DMS 273 (cell line): Measurements from ENCODE around the gene ABHD5.
"Not testable (repeated sequence)": the region's sequence is repeated elsewhere in the genome, so short reads cannot be mapped to it uniquely, and the experiment has no call there.

ENCODE experiments used
- DNase-seq: peaks from one replicate; lab custom pipeline; 2025; ENCODE audit not compliant: unreplicated experiment; lab: John Stamatoyannopoulos, UW

ABHD5 gene

DNA sequence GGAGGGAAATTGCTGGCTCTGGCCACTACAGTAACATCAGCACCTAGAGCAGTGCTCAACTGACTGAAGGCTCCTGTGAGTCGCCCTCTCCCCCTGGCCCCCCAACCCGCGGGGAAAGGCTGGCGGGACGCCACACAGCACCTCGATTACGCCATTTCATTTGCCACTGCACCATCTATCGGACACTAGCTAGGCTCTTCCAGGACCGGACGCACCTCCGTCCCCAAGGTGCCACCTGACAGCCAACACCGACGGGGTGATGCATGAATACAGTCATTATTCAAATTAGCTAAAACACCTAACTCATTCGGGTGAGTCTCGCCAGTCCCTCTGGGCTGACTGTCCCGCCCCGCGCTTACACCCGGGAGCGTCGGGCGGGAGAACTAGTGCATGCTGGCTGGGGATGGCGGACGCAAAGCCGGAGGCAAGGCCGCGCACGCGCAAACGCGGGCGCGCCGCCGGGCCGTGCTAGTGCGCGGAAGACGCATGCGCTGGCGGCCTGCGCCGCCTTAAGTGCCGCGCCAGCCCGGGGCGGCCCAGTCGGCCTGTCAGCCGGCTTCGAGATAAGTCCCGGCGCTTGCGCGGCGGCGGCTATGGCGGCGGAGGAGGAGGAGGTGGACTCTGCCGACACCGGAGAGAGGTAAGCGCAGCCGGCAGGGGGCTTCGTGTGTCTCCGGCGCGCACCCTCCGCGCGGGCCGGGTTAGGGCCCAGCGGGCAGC lies at the start of gene ABHD5:
TSS of gene ABHD5 (plus strand) at position 539 of the 720 bp plus-strand sequence. CDS start at position 594, 55 bp downstream.
- peak; percentile 97 for DNase-seq

DNA sequence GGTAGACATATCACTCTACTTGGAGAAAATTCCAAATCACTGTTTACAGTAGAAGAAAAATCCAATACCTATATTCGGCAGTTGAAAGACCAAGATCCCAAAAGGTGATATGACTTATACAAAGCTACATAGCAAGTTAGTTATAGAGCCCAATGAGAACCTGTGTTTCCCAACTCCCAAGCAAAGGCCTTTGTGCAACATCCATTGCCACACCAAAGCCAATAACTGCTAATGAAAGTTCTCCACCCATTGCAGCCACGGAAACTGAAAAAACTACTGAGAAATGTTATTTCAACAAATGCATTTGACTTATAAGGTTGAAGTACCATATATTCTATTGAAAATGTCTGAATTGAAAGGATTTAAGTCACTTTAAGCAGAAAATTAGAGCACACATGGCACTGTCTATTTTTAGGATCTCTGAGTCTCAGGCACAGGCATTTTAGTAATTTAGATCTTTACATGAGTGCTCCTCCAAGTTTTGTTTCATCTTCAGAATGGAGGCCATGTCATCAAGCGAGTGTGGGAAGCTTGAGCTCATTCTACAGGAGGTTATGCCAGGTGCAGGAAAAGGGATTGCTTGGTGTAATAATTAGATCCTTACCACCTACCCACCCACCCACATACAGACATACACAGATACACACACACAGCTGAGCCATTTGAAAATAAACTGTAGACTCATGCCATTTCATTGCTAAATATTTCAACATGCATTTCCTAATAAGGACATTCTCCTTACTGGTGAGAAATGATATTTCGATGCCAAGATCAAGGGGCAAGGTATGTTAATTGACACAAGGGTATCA lies 49.2 kb upstream of the ABHD5 start:
- no peak for DNase-seq

DNA sequence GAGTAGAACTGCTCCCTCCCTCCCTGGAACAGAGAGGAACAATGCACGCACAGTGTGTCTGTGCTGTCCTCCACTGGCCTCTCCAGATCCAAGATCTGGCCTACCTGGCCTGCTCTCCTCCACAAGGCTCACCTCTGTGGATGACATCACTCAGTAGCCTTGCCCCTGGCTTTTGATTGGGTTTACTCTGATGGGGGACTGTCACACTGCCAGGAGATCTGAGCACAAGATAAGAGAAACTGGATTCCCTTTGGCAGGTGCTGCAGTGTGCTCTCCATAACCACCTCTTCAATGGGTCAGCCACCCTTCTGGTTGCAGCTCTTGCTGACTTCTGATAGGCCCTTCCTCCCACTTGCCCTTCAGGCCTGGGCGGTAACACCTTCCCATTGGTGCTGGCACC lies 46.3 kb upstream of the ABHD5 start:
- no peak for DNase-seq

DNA sequence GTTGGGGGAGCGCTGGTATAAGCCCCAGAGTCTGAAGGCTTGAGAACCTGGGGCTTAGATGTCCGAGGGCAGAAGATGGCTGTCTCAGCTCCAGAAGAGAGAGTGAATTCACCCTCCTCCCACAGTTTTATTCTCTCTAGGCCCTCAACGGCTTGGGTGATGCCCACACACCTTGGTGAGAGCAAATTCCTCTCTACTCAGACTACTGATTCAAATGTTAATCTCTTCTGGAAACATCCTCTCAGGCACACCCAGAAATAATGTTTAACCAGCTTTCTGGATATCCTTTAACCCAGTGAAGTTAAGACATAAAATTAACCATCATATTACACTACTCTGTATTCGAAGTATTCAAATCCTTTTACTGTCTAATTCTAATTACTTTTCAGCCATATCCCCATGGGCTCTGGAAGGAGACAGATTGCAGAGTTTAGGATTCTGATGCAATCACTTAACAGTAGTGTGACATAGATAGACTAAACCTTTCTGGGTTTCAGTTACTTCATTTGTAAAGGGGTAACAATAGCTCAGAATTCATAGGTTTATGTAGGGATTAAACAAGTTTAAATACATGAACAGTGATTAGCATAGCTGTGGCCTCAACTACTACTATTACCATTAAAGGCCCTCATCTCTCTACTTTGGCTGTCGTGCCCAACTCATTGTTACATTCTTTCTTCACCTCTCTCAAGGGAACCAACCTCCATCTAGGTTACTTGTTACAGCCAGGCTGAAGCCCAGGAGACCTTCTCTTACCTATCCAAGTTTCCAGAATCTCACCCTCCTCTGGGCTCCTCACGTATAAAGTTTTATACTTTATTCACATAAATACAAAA lies 43.2 kb upstream of the ABHD5 start:
- peak; percentile 7 for DNase-seq

DNA sequence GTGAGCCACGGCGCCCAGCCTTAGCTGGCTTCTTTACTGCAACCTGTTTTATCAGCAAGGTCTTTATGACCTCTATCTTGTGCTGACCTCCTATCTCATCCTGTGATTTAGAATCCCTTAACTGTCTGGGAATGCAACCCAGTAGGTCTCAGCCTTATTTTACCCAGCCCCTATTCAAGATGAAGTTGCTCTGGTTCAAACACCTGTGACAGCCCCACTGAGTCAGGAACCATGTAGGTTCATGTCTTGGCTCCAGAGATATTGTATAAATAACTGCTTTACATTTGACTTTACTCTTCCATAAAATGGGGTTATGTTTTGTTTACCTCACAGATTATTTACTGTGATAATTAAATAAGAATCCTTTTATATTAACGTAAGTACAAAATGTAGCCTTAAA lies 41.8 kb upstream of the ABHD5 start:
- DNase-seq, result no peak

DNA sequence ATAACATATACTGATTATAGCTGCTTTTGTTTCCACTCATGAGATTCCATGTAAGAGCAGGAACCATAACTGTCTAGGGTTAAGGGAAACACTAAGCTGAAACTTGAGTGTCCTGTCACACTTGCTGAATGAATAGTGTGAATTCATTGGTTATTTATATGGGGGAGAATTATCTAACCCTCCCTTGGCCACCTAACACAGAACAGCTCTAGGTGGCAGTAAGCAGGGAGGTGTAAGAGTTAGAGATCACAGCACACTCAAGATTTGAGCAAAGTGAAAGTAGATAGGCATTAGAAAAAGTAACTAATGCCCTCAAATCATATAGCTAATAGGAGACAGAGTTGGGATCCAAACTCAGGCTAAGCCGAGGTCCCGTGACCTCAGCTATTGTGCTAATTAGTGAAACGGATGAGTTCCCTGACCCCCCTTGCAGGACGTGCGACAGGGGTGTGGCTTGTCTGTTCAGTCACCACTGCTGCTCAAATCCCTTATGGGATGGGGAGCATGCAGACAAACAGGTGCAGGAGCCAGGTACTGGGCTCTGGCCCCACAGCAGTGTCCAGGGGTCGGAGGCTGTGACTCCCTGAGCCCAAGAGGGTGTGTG lies 41.3 kb upstream of the ABHD5 start:
- no peak for DNase-seq

DNA sequence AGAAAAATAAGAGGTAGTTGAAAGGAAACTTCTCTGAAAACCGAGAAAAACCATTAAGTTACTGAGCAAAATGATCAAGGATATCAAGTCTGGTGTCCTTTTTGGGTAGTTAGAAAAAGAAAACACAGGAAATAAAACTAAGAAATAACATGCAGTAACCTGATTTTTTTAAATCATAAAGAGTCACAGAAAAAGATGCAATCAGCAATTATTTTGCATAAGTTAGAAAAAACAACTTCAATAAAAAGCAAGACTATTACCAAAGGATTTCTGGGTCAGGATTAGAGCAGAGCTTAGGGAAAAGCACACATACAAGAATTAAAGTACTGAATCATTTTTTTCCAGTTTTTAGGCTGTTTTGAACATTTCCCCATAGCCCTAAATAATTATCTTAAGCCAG lies 40.4 kb upstream of the ABHD5 start:
- DNase-seq, result no peak

DNA sequence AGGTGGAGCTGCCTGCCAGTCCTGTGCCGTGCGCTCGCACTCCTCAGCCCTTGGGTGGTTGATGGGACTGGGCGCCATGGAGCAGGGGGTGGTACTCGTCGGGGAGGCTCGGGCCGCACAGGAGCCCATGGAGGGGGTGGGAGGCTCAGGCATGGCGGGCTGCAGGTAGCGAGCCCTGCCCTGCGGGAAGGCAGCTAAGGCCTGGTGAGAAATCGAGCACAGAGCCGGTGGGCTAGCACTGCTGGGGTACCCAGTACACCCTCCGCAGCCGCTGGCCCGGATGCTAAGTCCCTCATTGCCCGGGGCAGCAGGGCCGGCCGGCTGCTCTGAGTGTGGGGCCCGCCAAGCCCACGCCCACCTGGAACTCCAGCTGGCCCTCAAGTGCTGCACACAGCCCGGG lies 34.3 kb upstream of the ABHD5 start:
- not testable (repeated sequence) for DNase-seq

DNA sequence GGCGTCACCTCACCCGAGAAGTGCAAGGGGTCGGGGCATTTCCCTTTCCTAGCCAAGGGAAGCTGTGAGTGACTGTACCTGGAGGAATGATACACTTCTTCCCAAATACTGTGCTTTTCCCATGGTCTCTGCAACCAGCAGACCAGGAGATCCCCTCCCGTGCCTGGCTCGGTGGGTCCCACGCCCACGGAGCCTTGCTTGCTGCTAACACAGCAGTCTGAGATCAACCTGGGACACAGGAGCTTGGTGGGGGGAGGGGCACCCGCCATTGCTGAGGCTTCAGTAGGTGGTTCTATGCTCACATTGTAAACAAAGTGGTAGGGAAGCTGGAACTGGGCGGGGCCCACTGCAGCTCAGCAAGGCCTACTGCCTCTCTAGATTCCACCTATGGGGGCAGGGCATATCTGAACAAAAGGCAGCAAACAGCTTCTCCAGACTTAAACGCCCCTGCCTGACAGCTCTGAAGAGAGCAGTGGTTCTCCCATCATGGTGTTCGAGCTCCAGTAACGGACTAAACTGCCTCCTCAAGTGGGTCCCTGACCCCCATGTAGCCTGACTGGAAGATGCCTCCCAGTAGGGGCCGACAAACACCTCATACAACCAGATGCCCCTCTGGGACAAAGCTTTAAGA lies 31.4 kb upstream of the ABHD5 start:
- DNase-seq, result no peak

DNA sequence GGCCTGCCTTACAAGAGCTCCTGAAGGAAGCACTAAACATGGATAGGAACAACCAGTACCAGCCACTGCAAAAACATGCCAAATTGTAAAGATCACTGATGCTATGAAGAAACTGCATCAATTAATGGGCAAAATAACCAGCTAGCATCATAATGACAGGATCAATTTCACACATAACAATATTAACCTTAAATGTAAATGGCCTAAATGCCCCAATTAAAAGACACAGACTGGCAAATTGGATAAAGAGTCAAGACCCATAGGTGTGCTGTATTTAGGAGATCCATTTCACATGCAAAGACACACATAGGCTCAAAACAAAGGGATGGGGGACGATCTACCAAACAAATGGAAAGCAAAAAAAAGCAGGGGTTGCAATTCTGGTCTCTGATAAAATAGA lies 29.4 kb upstream of the ABHD5 start:
- DNase-seq, result not testable (repeated sequence)

DNA sequence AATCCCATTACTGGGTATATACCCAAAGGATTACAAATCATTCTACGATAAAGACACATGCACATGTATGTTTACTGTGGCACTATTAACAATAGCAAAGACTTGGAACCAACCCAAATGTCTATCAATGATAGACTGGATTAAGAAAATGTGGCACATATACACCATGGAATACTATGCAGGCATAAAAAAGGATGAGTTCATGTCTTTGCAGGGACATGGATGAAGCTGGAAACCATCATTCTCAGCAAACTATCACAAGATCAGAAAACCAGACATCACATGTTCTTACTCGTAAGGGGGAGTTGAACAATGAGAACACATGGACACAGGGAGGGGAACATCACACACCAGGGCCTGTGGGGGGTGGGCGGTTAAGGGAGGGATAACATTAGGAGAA lies 25.7 kb upstream of the ABHD5 start:
- DNase-seq, result not testable (repeated sequence)

DNA sequence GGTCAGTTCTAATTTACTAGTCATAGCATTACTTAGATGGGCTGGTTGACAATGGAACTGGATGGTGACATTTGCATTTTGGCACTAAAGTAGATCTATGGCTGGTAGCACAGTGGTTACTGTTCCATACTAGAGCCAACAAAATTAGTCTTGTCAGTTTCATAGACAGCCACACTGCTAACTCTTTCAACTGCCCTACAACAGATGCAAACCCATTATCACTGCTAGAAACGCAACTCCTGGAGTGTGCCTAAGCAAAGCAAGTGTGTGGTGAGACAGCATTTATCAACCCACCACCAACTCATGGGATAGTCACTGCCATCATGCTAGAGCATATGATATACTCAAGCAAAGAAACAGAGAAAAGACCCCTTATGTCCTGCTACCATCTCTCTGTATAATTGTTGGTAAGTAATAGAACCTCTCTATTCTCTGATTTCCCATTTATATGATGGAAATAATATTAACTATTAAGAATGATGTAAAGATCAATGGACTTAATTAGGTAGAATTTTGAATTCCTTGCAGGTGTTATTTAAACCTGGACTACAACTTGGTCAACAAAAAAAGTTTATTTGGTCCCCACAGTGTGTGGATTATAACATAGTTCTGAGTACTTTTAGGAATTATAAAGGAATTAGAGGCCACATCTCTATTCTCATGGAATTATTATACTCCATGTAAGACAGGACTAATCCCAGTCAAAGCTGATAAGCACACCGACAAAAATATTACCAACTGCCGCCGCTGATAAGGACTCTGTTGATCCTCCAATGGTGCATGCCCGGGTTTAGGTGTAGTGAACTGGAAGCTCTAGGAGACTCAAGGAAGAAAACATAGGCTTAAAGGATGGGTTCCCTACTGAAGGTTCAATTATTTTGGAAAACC lies 19.9 kb upstream of the ABHD5 start:
- no peak for DNase-seq

DNA sequence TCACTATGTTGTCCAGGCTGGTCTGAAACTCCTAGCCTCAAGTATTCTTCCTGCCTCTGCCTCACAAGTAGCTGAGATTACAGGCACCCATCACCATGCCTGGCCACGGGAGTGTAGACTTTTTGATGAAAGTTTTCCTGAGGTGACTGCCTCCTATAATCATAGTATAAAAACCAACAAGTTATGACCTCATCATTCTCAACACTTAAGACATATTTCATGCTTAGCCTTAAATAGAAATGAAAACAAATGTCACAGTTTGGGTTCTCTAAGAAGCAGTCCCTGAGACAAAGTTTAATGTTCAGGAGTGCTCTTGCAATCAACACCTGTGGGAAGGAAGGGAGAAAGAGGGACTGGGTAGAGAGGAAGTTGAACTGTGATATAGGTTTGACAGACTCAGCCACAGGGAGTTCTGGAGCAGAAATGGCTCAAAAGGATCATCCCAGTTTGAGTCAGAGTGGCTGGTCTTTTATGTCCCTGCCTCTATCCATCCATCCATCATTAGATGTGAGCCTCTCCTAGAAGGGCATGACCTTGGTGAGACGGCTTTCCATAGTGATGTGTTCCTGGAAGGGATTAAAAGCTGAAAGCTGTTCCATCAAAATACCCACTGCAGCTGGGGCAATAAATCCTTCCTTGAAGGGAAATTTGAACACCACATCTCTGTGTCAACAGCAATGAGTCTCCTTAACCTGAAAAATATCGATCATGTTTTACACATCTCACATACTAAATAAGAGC lies 16.2 kb upstream of the ABHD5 start:
- no peak for DNase-seq

DNA sequence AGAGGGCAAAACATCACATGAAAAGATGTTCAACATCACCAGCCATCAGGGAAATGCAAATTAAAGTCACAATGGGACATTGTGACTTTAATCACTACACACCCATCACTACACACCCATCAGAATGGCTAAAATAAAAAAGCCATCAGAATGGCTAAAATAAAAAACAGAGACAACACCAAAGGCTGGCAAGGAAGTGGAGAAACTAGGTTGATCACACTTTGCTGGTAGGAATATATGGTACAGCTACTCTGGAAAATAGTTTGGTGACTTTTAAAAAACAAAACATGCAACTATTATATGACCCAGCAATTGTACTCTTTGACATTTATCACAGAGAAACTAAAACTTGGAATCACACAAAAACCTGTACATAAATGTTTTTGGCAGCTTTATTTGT lies 15.1 kb upstream of the ABHD5 start:
- DNase-seq, result no peak

DNA sequence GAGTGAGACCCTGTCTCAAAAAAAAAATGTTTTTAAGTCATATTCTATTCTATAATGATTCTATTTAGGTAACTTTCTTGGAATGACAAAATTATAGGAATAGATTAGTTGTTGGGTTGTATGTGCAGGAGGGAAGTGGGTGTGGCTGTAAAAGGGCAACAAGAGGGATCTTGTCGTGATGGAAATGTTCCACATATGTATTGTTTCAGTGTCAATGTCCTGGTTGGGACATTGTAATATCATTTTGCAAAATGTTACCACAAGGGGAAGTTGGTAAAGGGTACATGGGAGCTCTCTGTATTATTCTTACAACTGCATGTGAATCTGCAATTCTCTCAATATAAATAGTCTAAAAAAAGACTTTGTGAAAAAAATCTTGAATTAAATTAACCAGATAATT lies 14.3 kb upstream of the ABHD5 start:
- no peak for DNase-seq

DNA sequence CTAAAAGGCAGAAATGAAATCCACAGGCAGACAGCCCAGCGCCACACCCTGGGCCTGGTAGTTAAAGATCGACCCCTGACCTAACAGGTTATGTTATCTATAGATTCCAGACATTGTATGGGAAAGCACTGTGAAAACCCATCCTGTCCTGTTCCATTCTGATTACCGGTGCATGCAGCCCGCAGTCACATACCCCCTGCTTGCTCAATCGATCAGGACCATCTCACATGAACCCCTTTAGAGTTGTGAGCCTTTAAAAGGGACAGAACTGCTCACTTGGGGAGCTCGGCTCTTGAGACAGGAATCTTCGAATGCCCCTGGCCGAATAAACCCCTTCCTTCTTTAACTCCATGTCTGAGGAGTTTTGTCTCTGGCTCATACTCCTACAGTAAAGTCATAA lies 12.4 kb upstream of the ABHD5 start:
- not testable (repeated sequence) for DNase-seq

DNA sequence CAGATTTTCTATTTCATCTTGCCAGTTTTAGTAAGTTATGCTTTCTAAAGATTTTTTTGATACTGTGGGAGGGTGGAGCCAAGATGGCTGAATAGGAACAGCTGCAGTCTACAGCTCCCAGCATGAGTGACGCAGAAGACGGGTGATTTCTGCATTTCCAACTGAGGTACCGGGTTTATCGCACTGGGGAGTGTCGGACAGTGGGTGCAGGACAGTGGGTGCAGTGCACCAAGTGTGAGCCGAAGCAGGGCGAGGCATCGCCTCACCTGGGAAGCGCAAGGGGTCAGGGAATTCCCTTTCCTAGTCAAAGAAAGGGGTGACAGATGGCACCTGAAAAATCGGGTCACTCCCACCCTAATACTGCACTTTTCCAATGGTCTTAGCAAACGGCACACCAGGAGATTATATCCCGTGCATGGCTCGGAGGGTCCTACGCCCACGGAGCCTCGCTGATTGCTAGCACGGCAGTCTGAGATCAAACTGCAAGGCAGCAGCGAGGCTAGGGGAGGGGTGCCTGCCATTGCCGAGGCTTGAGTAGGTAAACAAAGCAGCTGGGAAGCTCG lies 11.8 kb upstream of the ABHD5 start:
- not testable (repeated sequence) for DNase-seq

DNA sequence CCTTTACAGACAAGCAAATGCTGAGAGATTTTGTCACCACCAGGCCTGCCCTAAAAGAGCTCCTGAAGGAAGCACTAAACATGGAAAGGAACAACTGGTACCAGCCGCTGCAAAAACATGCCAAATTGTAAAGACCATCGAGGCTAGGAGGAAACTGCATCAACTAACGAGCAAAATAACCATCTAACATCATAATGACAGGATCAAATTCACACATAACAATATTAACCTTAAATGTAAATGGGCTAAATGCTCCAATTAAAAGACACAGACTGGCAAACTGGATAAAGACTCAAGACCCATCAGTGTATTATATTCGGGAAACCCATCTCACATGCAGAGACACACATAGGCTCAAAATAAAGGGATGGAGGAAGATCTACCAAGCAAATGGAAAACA lies 9.9 kb upstream of the ABHD5 start:
- DNase-seq, result not testable (repeated sequence)

DNA sequence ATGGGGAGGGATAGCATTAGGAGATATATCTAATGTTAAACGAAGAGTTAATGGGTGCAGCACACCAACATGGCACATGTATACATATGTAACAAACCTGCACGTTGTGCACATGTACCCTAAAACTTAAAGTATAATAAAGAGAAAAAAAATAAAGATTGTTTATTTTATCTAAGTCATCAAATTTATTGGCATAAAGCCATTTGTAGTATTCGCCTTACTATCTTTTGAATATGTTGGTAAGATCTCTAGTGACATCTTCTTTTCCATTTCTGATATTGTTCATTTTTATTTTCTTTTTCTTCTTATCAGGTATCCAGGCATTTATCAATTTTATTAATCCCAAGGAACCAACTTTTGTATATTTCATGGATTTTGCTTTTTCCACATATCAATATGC lies 5.8 kb upstream of the ABHD5 start:
- no peak for DNase-seq
